Measurements from ENCODE around the gene SLC9A8.
"Not testable (repeated sequence)": the region's sequence is repeated elsewhere in the genome, so short reads cannot be mapped to it uniquely, and the experiment has no call there.

The SLC9A8 gene

GRCh38 chr20:49794336-49795134 is 18.1 kb upstream of the SLC9A8 start:
- Histone ChIP-seq H3K9ac (ENCODE audit: insufficient read length) (no peak overlapping the region), H3K27ac (no peak overlapping the region), H3K9me3 (ENCODE audit: low read depth, low read length) (no peaks in the 10 kb centered on the region), H3K4me3 (no peak overlapping the region), H3K36me3 (ENCODE audit: insufficient read depth, low read length) (no peaks in the 10 kb centered on the region)
- TF ChIP-seq POLR2AphosphoS5 (IDR thresholded peaks at IDR 0.05; ENCODE audit: borderline replicate concordance, low read depth, low read length) (no peak), FOXP2 (optimal IDR thresholded peaks at IDR 0.05; ENCODE audit: control extremely low read depth, extremely low read length, insufficient read depth) (no peak), EZH2 (IDR thresholded peaks at IDR 0.05) (no peak)
- no peak for DNase-seq (ENCODE audit: low read depth, low spot score)

- H3K36me3 ChIP-seq (ENCODE audit: insufficient read depth, low read length): no peaks in the 10 kb centered on the region
- H3K9ac ChIP-seq (ENCODE audit: insufficient read length): no peak overlapping the region
- no peaks in the 10 kb centered on the region for H3K9me3 ChIP-seq (ENCODE audit: low read depth, low read length)
- DNase-seq (ENCODE audit: low read depth, low spot score): no peak
- TF ChIP-seq POLR2AphosphoS5 (IDR thresholded peaks at IDR 0.05; ENCODE audit: borderline replicate concordance, low read depth, low read length) (no peak), FOXP2 (optimal IDR thresholded peaks at IDR 0.05; ENCODE audit: control extremely low read depth, extremely low read length, insufficient read depth) (no peak), EZH2 (IDR thresholded peaks at IDR 0.05) (no peak)
- H3K4me3 ChIP-seq: no peak overlapping the region
- no peak overlapping the region for H3K27ac ChIP-seq
Measured at GRCh38 chr20:49795135-49795424, 17.5 kb upstream of the SLC9A8 start.

DNA sequence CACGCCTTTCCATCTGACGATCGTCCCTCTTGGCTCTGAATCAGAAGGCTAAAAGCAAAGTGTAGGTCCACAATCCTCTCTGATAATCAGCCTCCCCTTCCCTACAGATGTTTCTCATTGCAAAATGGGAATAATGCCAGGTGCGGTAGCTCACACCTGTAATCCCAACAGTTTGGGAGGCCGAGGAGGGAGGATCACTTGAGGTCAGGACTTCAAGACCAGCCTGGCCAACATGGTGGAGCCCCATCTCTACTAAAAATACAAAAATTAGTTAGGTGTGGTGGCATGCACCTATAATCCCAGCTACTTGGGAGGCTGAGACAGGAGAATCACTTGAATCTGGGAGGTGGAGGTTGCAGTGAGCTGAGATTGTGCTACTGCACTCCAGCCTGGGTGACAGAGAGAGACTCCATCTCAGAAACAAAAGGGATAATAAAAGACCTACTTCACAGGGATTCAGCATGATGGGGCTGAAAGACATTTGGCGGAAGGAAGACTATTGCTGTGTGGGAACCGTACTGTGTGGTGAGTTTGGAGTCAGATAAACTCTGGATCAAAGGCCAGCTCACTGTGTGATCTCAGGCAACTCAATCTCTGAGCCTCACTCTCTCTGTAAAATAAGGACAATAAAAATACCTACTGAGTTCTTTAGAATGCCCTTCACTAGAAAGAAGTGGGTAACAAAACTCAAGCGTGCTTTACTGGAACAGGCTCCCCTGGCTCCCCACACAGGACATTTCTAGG is 15.9 kb upstream of the SLC9A8 start:
- no peak for DNase-seq (ENCODE audit: low read depth, low spot score)
- TF ChIP-seq POLR2AphosphoS5 (IDR thresholded peaks at IDR 0.05; ENCODE audit: borderline replicate concordance, low read depth, low read length) (no peak), FOXP2 (optimal IDR thresholded peaks at IDR 0.05; ENCODE audit: control extremely low read depth, extremely low read length, insufficient read depth) (no peak), EZH2 (IDR thresholded peaks at IDR 0.05) (no peak)
- H3K4me3 ChIP-seq: no peak overlapping the region
- H3K27ac ChIP-seq: no peak overlapping the region
- H3K9ac ChIP-seq (ENCODE audit: insufficient read length): no peak overlapping the region
- no peaks in the 10 kb centered on the region for H3K9me3 ChIP-seq (ENCODE audit: low read depth, low read length)
- H3K36me3 ChIP-seq (ENCODE audit: insufficient read depth, low read length): no peaks in the 10 kb centered on the region

- no peak for DNase-seq (ENCODE audit: low read depth, low spot score)
- Histone ChIP-seq H3K36me3 (ENCODE audit: insufficient read depth, low read length) (no peaks in the 10 kb centered on the region), H3K9ac (ENCODE audit: insufficient read length) (no peak overlapping the region), H3K27ac (no peak overlapping the region), H3K9me3 (ENCODE audit: low read depth, low read length) (no peaks in the 10 kb centered on the region), H3K4me3 (no peak overlapping the region)
- TF ChIP-seq EZH2 (IDR thresholded peaks at IDR 0.05) (no peak), FOXP2 (optimal IDR thresholded peaks at IDR 0.05; ENCODE audit: control extremely low read depth, extremely low read length, insufficient read depth) (no peak), POLR2AphosphoS5 (IDR thresholded peaks at IDR 0.05; ENCODE audit: borderline replicate concordance, low read depth, low read length) (no peak)
Measured at GRCh38 chr20:49797344-49797615, 15.3 kb upstream of the SLC9A8 start.

DNA sequence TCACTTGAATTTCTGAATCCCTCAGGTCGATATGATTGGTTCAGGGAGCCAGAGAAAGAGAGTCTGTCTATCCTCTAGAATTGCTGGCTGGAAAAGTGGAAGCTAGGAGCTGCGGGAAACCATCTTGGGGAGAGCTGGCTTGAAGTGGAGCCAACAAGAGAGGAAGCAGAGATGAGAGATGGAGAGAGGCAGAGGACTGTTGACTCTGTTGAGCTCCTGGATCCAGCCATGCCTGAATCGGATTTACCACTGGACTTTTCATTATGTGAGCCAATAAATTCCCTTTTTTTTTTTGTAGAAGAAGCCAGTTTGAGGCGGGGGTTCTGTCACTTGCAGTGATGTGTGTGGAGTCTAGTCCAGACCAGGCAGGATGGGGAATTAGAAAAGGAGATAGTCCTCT is 13.9 kb upstream of the SLC9A8 start:
- H3K36me3 ChIP-seq (ENCODE audit: insufficient read depth, low read length): no peaks in the 10 kb centered on the region
- H3K4me3 ChIP-seq: no peak overlapping the region
- H3K9me3 ChIP-seq (ENCODE audit: low read depth, low read length): no peaks in the 10 kb centered on the region
- no peak overlapping the region for H3K27ac ChIP-seq
- H3K9ac ChIP-seq (ENCODE audit: insufficient read length): no peak overlapping the region
- no peak for DNase-seq (ENCODE audit: low read depth, low spot score)
- TF ChIP-seq POLR2AphosphoS5 (IDR thresholded peaks at IDR 0.05; ENCODE audit: borderline replicate concordance, low read depth, low read length) (no peak), EZH2 (IDR thresholded peaks at IDR 0.05) (no peak), FOXP2 (optimal IDR thresholded peaks at IDR 0.05; ENCODE audit: control extremely low read depth, extremely low read length, insufficient read depth) (no peak)

GRCh38 chr20:49799698-49800097 is 12.9 kb upstream of the SLC9A8 start:
- TF ChIP-seq EZH2 (IDR thresholded peaks at IDR 0.05): no peak
- TF ChIP-seq POLR2AphosphoS5 (IDR thresholded peaks at IDR 0.05; ENCODE audit: borderline replicate concordance, low read depth, low read length): no peak
- no peak for TF ChIP-seq FOXP2 (optimal IDR thresholded peaks at IDR 0.05; ENCODE audit: control extremely low read depth, extremely low read length, insufficient read depth)
- H3K9me3 ChIP-seq (ENCODE audit: low read depth, low read length): no peaks in the 10 kb centered on the region
- DNase-seq (ENCODE audit: low read depth, low spot score): no peak
- H3K4me3 ChIP-seq: no peak overlapping the region
- no peak overlapping the region for H3K27ac ChIP-seq
- no peaks in the 10 kb centered on the region for H3K36me3 ChIP-seq (ENCODE audit: insufficient read depth, low read length)
- H3K9ac ChIP-seq (ENCODE audit: insufficient read length): no peak overlapping the region

- Histone ChIP-seq H3K9ac (ENCODE audit: insufficient read length) (no peak overlapping the region), H3K9me3 (ENCODE audit: low read depth, low read length) (no peaks in the 10 kb centered on the region), H3K36me3 (ENCODE audit: insufficient read depth, low read length) (no peaks in the 10 kb centered on the region), H3K4me3 (no peak overlapping the region), H3K27ac (no peak overlapping the region)
- DNase-seq (ENCODE audit: low read depth, low spot score): no peak
- no peak for TF ChIP-seq EZH2 (IDR thresholded peaks at IDR 0.05)
- no peak for TF ChIP-seq POLR2AphosphoS5 (IDR thresholded peaks at IDR 0.05; ENCODE audit: borderline replicate concordance, low read depth, low read length)
- no peak for TF ChIP-seq FOXP2 (optimal IDR thresholded peaks at IDR 0.05; ENCODE audit: control extremely low read depth, extremely low read length, insufficient read depth)
Measured at GRCh38 chr20:49803418-49803817, 9.2 kb upstream of the SLC9A8 start.

- H3K4me3 ChIP-seq: no peak overlapping the region
- TF ChIP-seq FOXP2 (optimal IDR thresholded peaks at IDR 0.05; ENCODE audit: control extremely low read depth, extremely low read length, insufficient read depth) (no peak), EZH2 (IDR thresholded peaks at IDR 0.05) (no peak), POLR2AphosphoS5 (IDR thresholded peaks at IDR 0.05; ENCODE audit: borderline replicate concordance, low read depth, low read length) (no peak)
- no peaks in the 10 kb centered on the region for H3K9me3 ChIP-seq (ENCODE audit: low read depth, low read length)
- no peak overlapping the region for H3K9ac ChIP-seq (ENCODE audit: insufficient read length)
- H3K36me3 ChIP-seq (ENCODE audit: insufficient read depth, low read length): no peaks in the 10 kb centered on the region
- H3K27ac ChIP-seq: no peak overlapping the region
- DNase-seq (ENCODE audit: low read depth, low spot score): no peak
Measured at GRCh38 chr20:49804364-49804763, 8.3 kb upstream of the SLC9A8 start.

DNA sequence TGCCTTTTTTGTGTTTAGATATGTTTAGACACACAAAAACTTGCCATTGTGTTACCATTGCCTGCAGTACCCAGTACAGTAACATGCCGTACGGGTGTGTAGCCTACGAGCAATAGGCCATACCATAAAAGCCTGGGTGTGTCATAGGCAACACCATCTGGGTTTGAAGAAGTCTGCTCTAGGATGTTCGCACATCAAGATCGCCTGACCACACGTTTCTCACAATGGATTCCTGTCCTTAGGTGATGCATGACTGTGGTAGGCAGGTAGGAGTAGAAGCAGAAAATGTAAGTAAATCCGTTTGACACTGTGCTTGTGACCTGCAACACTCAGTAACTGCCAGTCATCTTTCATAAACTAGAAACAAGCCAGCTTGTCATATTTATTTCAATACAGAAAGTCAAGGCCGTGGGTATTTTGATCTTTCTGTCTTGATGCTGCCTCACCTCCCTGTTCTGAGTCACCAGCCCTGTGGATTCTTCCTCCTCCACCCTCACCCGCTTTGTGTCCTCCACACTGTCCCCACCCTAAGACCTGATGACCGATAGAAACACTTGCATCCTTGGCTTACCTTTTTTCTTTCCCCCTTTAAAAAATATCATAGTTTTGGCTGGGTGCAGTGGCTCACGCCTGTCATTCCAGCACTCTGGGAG is 7.3 kb upstream of the SLC9A8 start:
- not testable (repeated sequence) for DNase-seq (ENCODE audit: low read depth, low spot score); H3K4me3 ChIP-seq; H3K9ac ChIP-seq (ENCODE audit: insufficient read length); H3K36me3 ChIP-seq (ENCODE audit: insufficient read depth, low read length); H3K27ac ChIP-seq; H3K9me3 ChIP-seq (ENCODE audit: low read depth, low read length)
